ENCODE data around the gene CTSH.

Gene CTSH

DNA sequence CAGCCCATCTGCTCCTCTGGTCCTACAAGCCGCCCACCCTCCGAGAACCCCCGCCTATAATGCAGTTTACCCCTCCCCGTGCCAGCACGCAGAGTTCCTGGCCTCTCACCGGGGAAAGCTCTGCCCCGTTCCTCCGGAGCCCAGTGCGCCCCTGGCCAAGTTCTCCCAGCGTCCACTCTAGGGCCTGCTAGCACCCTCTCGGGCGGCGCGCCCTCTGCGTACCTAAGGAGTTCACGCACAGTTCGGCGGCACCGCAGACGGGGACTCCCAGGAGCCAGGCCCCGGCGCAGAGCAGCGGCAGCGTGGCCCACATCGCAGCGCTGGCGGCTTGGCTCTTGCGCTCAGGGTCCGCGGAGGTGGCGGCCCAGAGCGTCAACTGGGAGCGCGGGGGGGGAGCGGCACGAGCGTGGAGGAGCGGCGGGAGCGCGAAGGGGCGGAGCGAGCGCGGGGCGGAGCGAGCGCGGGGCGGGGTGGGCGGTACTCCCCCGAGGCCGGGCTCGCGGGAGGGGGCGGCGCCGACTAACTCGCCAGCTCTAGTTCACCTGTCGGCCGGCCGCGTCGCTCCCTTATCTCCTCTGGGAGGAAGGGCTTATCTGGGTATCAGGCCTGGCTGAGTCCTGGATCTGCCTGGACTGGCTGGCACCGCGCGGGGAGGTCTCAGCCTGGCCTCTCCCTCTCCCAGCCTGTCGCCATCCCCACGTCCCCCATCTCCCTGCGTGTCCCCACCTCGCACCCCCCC, at the start of gene CTSH:
CTSH (minus strand) TSS at position 378 of the 739 bp plus-strand sequence; CDS start at position 313, 65 bp downstream.
- peak; percentile 45 for DNase-seq (ENCODE audit: low spot score)

GRCh38 chr15:78993931-78994530, 49.2 kb upstream of the CTSH start:
- no peak for DNase-seq (ENCODE audit: low spot score)

DNA sequence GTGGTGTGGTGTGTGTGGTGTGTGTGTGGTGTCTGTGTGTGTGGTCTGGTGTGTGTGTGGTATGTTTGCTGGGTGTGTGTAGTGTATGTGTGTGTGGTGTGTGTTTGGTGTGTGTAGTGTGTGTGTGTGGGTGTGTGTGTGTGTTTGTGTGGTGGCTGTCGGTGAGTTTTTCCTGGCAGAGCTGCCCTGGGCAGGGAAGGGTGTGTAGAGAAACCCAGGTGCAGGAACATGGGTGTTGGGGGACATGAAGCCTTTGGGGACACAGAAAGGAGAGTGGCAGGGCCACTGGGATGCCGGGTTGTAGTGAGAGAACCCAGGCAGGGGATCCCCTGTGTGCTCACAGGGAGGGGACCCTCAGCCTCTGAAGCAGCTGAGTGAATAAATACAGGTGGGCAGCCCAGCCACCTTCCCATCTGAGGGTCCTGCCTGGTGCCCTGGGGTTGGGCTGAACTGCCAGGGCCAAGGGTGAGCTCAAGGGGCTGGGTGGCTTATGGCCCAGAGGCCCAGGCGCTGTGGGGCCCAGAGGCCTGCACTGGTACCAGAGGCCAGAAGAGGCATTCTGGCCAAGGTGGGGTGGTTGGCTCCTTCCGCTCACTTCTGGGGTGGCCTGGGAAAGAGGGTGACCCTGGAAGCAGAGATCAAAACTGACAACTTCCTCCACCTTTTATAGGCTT, 48.5 kb upstream of the CTSH start:
- no peak for DNase-seq (ENCODE audit: low spot score)

- DNase-seq (ENCODE audit: low spot score): no peak
Observed at GRCh38 chr15:78992416-78993256, 47.8 kb upstream of the CTSH start.

- DNase-seq (ENCODE audit: low spot score): no peak
Observed at GRCh38 chr15:78991879-78992278, 47.0 kb upstream of the CTSH start.

- no peak for DNase-seq (ENCODE audit: low spot score)
Observed at GRCh38 chr15:78991476-78991875, 46.6 kb upstream of the CTSH start.

DNA sequence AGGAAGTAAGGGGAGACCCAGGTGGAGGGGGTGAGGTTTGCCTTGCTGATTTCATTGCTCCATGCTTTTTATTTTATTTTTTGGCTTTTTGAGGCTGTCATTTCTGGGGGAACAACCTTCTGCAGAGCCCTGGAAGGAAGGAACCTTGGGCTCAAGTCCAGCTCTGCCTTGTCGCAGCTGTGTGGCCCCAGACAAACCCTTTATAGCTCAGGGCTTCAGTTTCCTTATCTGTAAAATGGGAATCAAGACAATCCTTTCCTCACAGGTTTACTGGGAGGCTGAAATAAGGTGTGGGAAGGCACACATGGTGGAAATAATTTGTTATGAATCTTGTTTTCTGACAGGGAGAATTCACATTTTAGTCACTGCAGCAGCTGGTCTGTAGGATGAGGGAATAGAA, 45.4 kb upstream of the CTSH start:
- DNase-seq (ENCODE audit: low spot score): no peak

- DNase-seq (ENCODE audit: low spot score): no peak
Observed at GRCh38 chr15:78989701-78990240, 44.9 kb upstream of the CTSH start.

GRCh38 chr15:78988361-78988911, 43.6 kb upstream of the CTSH start:
- peak; percentile 64 for DNase-seq (ENCODE audit: low spot score)

DNA sequence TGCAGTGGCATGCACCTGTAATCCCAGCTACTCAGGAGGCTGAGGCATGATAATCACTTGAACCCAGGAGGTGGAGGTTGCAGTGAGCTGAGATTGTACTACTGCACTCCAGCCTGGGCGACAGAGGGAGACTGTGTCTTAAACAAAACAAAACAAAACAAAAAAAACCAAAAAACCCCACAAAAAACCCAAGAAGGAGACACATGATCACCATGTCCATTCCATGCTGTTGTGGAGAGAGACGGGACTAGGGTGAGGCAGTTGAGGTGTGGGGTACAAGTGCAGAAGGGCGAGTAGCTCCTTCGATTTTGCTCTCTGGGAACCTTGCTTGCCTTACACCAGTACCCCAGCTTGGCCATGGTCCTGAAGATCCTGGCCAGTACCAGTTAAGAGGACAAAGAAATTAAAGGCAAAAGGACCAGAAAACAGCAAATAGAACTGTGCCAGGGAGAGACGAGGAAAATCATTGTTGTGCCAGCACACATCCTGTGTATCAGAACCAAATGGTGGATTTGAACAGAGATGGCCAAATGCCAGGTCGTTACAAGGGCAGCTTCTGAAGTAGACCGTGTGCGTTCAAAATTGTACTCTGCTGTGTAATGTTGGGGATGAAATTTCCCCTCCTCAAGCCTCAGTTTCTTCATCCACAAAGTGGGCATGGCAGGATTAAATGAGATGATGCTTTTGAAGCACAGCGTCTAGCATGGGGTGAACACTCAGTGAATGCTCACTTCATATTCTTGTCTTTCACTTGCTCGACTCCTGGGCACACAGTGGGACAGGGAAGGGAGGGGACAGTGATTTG, 42.9 kb upstream of the CTSH start:
- peak; percentile 33 for DNase-seq (ENCODE audit: low spot score)

DNA sequence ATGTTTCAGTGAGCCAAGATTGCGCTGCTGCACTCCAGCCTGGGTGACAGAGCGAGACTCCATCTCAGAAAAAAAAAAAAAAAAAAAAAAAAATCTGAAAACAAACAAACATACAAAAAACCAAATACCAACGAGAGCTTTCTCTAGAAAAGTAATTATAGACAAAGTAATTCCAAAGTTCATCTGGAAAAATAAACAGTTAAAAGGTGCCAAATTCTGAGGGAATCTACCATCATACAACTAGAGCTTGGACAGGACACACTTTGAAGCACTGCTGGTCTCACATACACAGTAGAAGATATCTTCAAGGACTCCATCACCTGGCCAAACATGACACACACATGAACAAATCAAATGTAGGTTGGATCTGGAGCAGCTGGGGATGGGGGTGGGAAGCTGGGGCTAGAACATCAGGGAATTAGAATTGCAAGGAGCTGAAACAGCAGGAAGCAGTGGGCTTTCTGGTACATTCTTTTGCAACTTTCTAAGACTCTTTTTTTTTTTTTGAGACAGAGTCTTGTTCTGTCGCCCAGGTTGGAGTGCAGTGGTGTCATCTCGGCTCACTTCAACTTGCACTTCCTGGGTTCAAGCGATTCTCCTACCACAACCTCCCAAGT, 41.1 kb upstream of the CTSH start:
- no peak for DNase-seq (ENCODE audit: low spot score)

DNA sequence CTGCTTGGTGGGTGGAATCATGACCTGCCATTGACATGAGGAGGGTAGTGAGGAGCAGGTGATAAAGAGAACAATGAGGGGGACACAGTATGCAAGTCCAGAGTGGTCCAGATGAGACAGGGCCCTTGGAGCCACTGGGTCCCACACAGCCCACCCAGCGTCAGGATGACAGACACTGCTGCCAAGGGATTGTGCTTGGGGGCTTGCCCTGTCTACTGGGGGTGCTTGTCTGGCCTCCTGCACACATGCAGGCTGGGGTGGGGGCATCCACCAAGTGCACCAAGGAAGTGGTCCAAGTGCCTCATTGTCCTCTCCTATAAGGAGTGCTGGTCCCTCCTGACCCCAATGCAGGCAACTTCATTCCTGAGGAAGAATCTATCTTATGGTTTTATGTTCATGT, 39.2 kb upstream of the CTSH start:
- DNase-seq (ENCODE audit: low spot score): no peak

GRCh38 chr15:78983146-78983918, 38.5 kb upstream of the CTSH start:
- DNase-seq (ENCODE audit: low spot score): no peak

DNA sequence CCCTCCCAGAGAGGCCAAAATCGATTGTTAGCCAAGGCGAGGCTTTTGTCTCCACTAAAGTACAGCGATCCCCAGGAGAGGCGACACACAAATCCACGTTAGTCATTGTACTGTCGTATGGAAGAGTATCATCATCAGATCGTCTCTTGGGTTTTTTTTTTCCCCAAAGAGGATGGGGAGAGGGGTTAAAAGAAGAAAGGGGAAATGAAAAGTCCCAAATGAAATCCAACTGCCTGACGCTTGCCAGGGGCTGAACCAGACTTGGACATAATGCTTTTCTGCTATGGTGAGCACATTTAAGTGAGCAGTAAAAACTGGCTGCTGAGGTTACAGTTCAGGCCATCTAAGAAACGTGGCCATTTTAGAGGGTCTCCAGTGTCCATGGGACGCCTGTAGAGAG, 37.9 kb upstream of the CTSH start:
- DNase-seq (ENCODE audit: low spot score): no peak

- no peak for DNase-seq (ENCODE audit: low spot score)
Observed at GRCh38 chr15:78981532-78982313, 36.9 kb upstream of the CTSH start.

DNA sequence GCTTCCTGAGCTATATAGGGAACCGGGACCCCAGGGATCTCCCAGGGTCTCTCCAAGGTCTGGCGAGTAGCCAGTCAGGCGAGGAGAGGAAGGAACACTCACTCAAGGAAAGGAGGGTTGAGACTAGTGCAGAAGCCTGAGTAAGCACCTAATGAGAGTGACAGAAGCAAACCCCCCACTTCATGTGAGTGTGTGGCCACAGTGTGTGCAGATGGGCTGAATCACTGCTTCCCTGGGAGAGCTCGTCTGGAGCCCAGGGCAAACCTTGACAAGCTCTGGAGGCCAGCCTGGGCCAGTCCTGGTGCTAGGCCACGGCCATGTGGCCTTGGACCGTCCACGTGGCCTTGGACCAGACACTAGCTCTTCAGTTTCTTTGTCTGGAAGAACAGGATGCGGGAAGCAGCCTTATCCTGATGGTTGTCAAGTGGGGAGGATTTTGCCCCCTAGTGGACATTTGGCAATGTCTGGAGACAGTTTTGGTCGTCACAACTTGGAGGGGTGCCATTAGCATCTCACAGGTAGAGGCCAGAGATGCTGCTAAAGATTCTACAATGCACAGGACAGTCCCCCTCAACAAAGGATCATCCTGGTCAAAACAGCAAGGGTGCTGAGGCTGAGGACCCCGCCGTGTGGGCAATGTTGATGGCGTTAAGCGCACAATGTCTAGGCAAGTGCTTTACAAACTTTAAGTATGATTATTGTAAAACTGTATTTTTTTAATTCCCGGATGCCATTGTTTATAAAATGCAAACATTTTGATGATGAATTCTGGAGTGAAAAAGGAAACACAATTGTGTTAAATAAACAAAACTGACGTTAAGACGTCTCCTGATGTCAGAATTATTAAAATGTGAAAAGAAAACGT, 34.8 kb upstream of the CTSH start:
- peak; percentile 87 for DNase-seq (ENCODE audit: low spot score)

DNA sequence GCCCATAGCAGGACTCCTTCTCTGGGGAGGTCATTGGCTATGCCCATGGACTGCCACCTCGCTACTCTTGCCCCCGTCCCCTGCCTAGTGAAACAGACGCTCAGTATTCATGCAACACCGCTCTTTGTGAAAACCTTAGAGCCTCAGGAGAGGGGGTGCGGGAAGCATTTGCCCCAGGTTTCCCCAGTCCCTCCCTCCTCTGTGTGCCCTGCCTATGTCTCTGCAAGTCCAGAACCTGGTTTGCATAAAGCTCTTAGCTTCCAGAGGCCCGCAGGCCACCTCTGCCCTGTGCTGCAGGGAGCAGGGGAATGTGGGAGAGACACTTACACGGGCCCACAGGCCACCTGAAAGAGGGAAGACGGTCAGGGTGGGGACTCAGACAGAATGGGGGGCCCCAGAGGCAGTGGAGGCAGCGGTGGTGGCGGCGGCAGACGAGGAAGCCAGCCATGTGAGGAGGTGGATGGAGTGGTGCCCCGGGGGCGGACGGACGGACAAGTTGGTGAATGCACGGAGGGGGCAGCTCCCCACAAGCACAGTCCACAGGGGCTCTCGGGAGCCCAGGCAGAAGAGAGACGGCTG, 33.8 kb upstream of the CTSH start:
- DNase-seq (ENCODE audit: low spot score): no peak

Data from cerebellar cortex (tissue), 1 donor.